ENCODE data around the gene SLC24A5.

SLC24A5 gene

DNA sequence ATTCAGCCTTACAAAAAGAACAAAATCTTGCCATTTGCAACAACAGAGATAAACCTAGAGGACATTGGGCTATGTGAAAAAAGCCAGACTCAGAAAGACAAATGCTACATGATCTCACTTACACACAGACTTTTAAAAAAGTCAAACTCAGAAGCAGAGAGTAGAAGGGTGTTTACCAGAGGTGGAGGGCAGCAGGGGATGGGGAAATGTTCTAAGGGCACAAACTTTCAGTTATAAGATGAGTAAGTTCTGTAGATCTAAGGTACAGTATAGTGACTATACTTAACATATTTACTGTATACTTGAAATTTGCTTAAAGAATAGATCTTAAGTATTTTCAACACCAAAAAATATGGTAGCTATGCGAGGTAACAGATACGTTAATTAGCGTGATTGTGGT lies 54.3 kb downstream of the SLC24A5 start:
- TF ChIP-seq, protein P1, sequence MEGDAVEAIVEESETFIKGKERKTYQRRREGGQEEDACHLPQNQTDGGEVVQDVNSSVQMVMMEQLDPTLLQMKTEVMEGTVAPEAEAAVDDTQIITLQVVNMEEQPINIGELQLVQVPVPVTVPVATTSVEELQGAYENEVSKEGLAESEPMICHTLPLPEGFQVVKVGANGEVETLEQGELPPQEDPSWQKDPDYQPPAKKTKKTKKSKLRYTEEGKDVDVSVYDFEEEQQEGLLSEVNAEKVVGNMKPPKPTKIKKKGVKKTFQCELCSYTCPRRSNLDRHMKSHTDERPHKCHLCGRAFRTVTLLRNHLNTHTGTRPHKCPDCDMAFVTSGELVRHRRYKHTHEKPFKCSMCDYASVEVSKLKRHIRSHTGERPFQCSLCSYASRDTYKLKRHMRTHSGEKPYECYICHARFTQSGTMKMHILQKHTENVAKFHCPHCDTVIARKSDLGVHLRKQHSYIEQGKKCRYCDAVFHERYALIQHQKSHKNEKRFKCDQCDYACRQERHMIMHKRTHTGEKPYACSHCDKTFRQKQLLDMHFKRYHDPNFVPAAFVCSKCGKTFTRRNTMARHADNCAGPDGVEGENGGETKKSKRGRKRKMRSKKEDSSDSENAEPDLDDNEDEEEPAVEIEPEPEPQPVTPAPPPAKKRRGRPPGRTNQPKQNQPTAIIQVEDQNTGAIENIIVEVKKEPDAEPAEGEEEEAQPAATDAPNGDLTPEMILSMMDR (IDR thresholded peaks at IDR 0.05) = no peak

DNA sequence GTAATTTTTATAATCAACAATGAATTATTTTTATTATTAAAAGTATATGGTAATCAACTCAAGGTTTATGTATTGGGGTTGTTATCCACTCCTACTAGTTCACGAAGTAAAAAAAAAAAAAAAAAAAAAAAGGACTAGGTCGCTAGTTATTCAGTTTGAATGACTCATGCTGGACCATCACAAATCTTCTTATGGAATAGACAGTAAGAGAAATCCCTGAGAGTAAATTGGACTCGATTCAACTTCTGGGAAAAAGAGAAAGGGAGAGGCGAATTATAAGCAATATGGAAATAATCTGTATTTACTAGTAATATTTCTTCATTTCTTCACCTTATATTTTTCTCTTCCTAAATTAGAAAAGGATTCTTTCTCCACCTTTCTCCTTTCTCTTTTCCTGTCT lies 55.3 kb downstream of the SLC24A5 start:
- TF ChIP-seq, protein P1 (IDR thresholded peaks at IDR 0.05) = no peak

DNA sequence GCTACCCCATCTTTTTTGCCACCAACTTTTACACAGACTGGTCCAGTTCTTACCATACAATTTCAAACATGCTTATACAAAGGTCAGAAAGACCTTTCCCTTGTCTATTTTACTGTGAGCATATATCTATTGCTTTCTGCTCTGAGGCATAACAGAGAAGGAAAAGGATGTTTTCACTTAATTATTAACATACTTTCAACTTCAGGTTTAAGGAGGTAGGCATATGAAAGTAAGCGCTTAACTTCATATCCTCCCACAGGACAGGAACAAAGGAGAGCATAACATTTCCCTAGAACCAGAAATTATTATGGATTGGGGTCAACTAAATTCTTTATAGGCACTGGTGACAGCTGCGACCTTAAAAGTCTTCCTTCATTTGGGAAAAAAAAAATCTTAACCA lies 56.2 kb downstream of the SLC24A5 start:
- TF ChIP-seq, protein P1 (IDR thresholded peaks at IDR 0.05) = no peak

DNA sequence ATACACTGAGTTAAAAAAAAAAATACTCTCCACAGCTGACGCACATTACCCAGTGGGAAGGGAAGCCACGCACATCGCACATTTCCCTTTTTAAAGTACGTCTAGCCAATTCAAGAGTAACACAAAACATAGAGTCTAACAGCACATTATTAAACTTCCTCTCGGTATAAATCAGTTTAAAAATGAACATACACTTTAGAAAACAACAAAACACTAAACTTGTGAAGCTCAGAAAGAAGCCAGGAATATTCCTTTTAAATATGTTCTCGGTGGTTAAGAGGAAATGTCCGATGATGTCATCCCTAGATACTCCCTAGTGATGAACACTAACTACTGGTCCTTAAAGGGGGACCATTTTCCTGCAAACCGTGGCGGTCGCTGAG lies 56.6 kb downstream of the SLC24A5 start:
- TF ChIP-seq, protein P1 (IDR thresholded peaks at IDR 0.05) = no peak

DNA sequence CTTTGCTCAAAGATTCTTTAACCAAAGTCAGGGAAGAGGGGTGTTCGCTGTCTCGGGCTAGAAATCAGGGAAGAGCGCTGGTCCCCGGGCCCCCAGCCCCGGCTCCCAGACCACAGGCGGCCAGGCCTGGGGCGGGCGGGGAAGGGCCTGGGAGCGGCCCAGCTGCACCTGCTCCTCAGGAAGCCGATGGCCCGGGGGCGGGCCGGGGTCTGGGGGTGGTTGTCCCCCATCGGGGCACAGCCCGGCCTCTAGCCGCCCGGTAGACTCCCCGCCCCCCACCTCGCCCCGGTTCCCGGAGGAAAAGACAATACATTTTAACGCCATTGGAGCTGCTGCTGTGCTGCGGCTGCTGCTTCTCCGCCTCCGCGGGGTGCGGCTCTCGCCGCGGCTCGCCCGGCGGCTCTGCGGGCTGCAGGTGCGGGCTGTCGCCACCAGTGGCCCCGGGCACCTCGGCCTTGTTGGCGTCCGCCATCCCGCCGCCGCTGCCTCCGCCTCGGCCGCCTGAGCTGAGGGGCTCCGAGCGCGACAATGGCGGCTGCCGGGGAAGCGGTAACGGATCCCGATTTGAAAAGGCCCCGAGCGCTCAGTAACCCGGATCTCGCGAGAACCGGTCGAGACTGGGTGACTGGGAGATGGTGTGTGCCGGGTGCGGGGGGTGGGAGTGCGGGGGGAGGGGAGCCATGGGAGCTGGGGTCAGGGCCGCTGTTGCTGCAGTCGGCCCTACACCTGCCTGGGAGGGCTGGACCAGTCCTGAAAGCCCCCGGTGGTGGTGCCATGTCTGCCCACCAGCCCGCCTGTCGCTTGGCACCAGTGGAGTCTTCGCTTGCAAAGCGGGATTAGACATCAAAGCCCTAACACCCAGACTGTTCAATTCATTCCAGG lies 57.2 kb downstream of the SLC24A5 start, which contains the start of gene MYEF2:
MYEF2 (minus strand) TSS at position 530 of the 882 bp plus-strand sequence; CDS start at position 472, 58 bp downstream.
- TF ChIP-seq, protein P1 (IDR thresholded peaks at IDR 0.05) = no peak; the same call in 1 of the 2 replicates

DNA sequence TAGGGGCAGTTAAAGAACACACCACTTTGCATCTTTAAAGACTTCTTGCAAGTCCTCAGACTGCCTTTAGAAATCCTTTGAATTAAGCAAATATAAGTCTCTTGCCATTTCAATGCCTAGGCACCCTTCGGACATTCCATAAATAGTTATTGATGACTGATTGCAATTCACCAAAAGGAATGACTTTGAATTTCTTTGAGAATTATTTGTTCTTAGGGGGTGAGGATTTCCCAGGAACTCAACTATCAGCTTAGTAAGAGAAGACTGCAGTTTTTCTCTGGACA lies 57.8 kb downstream of the SLC24A5 start:
- TF ChIP-seq, protein P1 (IDR thresholded peaks at IDR 0.05) = no peak

DNA sequence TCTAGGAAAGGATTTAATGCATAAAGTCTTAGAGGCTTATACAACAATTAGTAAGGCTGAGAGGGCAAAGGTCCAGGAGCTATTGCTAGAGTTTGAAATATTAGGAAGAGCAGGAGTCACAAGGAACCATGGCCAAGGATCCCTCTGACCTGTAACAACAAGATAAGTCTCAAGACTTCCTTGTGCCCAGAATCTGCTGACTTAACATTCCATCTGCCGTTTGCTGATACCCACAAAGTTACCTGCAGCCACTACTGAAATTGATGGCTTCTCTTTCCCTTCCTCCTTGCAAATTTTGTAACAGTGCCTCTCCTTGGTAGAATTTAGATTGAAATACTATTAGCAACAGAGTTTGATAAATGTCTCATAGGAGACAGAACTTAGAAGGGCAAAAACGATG lies 62.0 kb downstream of the SLC24A5 start:
- TF ChIP-seq, protein P1 (IDR thresholded peaks at IDR 0.05) = no peak

Measured in LNCAP (cell line).